GM19438 (cell line): Measurements from ENCODE around the gene TMEM81.
A peak's percentile ranks its signal among the peaks of the same experiment; 100 is the strongest.

ENCODE experiments used
- ATAC-seq: cut with Tn5 transposase; IDR thresholded peaks from one replicate; pipeline ENCODE4 v1.9.1; 2021; ENCODE audit warnings: low read depth; ENCODE audit not compliant: unreplicated experiment

The TMEM81 gene

DNA sequence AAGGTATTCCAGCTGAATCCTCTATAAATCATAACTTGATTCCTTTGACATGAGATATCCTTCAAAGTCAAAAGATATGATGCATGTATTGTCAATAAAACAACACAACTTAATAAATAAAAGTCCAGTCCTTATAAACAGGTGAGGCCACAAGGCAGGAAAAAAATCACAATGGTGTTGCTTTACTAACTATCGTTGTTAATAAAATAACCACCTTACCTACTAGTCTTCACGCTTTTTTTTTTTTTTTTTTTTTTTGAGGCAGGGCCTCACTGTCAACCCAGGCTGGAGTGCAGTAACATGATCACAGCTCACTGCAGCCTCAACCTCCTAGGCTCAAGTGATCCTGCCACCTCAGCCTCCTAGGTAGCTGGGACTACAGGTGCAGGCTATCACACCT lies at the start of gene TMEM81:
TMEM81 (minus strand) TSS at position 101 of the 400 bp plus-strand sequence. CDS start 140 bp downstream, outside the sequence.
- no peak for ATAC-seq

- no peak for ATAC-seq
Observed at GRCh38 chr1:205133287-205133686, 49.0 kb upstream of the TMEM81 start.

- ATAC-seq, result no peak
Observed at GRCh38 chr1:205129447-205130029, 45.3 kb upstream of the TMEM81 start.

- ATAC-seq, result no peak
Observed at GRCh38 chr1:205128050-205128449, 43.8 kb upstream of the TMEM81 start.

DNA sequence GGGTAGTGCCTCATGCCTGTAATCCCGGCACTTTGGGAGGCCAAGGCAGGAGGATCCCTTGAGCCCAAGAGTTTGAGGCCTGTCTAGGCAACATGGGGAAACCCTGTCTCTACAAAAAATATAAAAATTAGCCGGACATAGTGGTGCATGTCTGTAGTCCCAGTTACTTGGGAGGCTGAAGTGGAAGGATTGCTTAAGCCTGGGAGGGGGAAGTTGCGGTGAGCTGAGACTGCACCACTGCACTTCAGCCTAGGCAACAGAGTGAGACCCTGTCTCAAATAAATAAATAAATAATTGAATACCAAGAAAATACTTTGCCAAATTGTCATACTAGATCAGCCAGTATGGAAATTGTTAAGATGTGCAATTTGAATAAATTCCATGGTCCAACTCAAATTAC lies 43.4 kb upstream of the TMEM81 start:
- ATAC-seq, result no peak

DNA sequence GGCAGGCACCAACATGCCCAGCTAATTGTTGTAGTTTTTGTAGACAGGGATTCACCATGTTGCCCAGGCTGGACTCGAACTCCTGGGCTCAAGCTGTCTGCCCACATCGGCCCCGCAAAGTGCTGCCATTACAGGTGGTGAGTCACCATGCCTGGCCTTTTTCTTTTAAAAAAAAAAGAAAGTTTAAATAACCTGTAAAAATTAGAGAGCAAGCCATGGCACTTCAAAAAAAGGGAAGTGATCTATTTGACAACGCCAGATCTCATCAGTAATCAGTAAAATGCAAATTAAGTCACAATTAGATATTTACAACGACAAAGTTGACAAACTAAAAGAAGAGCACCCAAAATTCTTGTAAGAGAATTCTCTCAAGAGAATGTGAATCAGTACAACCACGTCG lies 40.5 kb upstream of the TMEM81 start:
- no peak for ATAC-seq

DNA sequence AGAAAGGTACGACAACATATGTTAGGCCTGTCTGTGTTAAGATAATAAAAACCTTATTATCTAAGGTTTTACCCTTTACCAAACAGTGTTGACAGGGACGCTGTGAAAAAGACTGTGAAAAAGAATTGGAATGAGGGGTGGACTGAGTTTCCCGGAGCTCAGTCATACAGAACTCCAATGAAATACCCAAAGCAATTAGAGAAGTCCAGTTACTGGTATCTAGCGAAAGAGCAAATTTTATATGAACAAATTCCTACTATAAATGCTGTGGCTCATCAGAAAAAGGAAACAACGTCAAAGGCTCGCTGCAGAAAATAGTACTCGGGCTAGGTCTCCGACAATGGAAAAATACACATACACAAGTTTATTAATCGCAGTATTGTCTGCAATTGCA lies 38.2 kb upstream of the TMEM81 start:
- peak; percentile 20 for ATAC-seq

DNA sequence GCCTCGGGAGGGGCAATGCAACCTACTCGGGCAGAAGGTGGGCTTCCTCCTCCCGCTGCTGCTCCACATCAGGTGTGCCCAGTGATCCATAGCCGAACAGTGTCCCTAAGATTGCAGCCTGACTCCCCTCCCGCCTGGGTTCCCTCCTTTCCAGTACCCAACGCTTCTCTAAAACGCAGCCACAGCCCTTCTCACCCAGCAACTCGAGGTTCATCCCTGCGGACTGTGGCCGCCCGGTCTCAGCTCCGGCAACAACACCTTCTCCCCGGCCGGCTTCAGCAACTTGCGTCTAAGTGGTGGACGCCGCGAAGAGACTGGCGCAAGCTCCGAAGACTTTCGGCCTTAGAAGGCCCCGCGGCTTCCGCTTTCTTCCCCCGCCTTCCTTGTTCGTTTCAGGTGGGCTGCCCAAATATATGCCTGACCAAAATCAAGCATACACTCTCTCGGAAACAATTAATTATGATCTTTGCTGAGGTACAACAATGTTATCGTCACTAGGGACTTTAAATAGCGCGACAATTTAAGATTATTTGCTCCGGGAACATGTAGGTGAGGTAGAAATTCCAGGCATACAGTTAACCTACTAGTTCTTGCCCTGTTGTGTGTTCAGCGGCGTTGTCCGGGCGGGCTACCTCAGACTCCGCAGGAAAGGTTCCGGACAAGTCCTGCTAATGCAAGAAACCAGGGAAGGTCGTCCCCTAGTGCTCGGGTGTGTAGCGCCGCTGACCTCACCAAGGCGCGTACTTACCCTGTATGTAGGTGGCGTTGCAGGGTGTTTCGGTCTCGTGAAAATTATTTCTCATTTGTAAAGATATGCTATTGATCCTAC lies 37.6 kb upstream of the TMEM81 start, which contains the start of gene RBBP5:
RBBP5 (minus strand) TSS at position 319 of the 829 bp plus-strand sequence; CDS start at position 214, 105 bp downstream.
- ATAC-seq, result peak; percentile 92

GRCh38 chr1:205118752-205119151 lies 34.5 kb upstream of the TMEM81 start:
- no peak for ATAC-seq

GRCh38 chr1:205111354-205111753 lies 27.1 kb upstream of the TMEM81 start:
- no peak for ATAC-seq

DNA sequence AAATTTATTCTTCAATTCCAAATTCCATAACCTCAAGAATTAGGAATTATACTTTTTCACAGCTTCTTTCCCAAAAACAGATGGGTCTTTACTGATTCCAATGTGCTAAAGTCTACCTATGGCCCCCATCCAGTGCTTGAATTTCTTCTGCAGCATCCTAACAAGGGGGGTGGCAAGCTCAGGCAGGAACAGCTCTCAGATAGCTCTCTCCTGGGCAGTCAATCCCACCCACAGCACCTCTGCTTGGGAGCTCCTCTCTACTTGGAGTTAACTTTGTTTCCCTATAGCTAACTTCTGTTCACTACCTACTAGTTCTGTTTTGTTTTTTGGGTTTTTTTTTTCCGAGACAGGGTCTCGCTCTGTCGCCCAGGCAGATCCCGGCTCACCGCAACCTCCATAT lies 25.5 kb upstream of the TMEM81 start:
- ATAC-seq, result no peak

DNA sequence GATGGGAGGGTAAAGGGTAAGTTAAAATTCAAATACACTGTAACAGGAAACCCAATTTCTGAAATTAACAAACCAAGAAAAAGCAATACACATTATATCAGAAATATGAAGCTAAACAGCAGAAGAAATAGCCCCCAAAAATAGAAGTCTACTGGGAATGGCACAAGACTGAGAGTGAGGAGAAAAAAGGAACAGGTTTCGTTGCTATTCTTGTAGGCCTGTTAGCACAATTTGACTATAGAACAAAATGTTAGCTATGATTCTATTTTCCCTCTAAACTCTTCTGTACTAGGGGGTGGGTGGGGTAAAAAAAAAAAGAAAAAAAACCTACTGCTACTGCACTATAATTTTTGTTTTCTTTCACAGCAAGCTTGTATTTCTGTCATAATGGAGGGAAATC lies 25.0 kb upstream of the TMEM81 start:
- ATAC-seq, result no peak

- ATAC-seq, result no peak
Observed at GRCh38 chr1:205108464-205108863, 24.2 kb upstream of the TMEM81 start.

DNA sequence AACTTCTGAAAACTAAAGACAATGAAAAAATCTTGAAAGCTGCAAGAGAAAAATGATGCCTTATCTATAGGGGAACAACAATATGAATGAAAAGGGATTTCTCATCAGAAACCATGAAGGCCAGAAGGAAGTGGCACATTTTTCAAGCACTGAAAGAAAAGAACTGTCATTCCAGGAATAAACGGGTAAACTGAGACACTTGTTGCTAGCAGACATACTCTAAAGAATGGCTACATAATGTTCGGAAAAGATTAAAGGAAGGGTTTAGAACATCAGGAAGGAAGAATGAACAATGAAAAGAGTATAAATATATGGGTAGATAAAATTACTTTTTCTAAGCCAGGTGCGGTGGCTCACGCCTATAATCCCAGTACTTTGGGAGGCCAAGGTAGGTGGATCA lies 23.1 kb upstream of the TMEM81 start:
- ATAC-seq, result no peak

DNA sequence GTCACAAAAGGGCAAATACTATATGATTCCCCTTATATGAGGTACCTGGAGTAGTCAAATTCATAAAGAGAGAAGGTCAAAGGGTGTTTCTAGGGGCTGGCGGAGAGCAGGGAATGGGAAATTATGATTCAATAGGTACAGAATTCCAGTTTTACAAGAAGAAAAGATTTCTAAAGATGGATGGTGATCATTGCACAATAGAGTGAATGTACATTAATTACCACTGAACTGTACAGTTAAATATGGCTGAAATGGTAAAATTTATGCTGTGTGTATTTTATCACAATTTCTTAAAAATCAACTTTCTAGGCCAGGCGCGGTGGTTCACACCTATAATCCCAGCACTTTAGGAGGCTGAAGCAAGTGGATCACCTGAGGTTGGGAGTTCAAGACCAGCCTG lies 18.1 kb upstream of the TMEM81 start:
- ATAC-seq, result no peak

GRCh38 chr1:205098242-205098641 lies 14.0 kb upstream of the TMEM81 start:
- no peak for ATAC-seq

DNA sequence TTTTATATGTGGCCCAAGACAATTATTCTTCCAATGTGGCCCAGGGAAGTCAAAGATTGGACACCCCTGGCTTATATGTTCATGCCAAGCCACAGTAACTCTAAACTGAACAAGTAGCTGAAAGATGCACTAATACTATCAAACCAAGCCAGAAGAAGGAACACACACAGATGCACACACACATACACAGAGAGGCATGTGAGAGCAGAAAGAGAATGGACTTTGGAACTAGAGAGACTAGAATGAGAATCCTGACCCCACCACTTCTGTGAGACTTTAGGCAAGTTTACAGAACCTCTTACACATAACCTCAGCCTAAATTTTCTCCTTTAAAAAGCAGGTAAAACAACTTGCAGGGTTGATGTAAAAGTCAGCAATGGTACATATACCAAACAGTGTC lies 11.2 kb upstream of the TMEM81 start:
- ATAC-seq, result no peak

- no peak for ATAC-seq
Observed at GRCh38 chr1:205091043-205091740, 6.9 kb upstream of the TMEM81 start.

DNA sequence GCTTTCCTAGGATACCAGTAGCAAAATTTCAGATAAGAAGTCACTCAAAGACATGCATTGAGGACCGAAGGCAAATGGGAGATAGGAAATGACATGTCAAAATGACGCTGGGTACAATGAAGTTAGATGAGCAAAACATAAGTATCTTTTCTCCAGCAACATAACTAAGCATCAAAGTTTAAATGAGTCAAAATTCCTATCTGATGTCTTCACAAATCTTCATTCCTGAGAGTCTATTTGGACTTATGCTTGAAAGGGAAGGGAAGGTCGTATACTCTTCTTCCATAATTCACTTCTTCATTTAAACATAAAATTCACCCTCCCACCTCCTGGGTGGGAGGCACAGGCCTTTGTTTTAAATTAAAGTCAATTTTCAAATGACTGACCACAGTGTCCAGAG lies 4.1 kb upstream of the TMEM81 start:
- ATAC-seq, result no peak

- ATAC-seq, result no peak
Observed at GRCh38 chr1:205082431-205082830, 1.8 kb downstream of the TMEM81 start.

DNA sequence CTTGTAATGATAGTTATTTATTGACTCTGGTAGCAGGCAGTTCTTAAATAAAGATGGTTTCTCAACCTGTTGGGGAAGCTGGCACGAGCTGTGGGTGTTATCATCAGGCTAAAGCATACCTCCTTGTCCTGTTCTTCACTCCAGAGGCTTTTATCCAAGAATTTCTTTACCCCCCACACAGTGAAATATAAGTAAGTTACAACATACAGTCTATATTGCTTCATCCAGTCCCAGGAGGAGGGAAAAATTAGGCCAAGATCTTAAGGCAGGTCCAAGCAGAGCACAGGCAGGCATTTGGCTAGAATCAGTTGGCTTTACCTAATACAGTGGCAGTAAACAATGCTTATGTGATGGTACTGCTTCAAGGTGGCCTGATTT lies 6.3 kb downstream of the TMEM81 start:
- no peak for ATAC-seq
